Astrocyte of the spinal cord (primary cell): Measurements from ENCODE around the gene ERP27.

Experiments
- DNase-seq: peaks from one replicate; pipeline ENCODE4 v3.0.0; 2011; ENCODE audit warnings: low read depth, low spot score
- H3K4me3 ChIP-seq: 2 replicates; pipeline ENCODE4 v1.5.1; 2011; ENCODE audit warnings: low read depth, mild to moderate bottlenecking, low read length, moderate library complexity
- in situ Hi-C: cut with HindIII; loops from 2 replicates; pipeline ENCODE4 v1.10.0; 2017; ENCODE audit warnings: low sequenced_read_pairs
- TF ChIP-seq, protein P1 (sequence below): IDR thresholded peaks from 2 replicates; pipeline ENCODE4 v1.5.1; 2012; ENCODE audit warnings: low read depth, mild to moderate bottlenecking, low read length, inconsistent platforms

The ERP27 gene

GRCh38 chr12:14935031-14935430, 3.3 kb downstream of the ERP27 start:
- H3K4me3 ChIP-seq, result no peak overlapping the region
- in situ Hi-C loops, result no loop called here
- DNase-seq, result no peak
- TF ChIP-seq, protein P1, sequence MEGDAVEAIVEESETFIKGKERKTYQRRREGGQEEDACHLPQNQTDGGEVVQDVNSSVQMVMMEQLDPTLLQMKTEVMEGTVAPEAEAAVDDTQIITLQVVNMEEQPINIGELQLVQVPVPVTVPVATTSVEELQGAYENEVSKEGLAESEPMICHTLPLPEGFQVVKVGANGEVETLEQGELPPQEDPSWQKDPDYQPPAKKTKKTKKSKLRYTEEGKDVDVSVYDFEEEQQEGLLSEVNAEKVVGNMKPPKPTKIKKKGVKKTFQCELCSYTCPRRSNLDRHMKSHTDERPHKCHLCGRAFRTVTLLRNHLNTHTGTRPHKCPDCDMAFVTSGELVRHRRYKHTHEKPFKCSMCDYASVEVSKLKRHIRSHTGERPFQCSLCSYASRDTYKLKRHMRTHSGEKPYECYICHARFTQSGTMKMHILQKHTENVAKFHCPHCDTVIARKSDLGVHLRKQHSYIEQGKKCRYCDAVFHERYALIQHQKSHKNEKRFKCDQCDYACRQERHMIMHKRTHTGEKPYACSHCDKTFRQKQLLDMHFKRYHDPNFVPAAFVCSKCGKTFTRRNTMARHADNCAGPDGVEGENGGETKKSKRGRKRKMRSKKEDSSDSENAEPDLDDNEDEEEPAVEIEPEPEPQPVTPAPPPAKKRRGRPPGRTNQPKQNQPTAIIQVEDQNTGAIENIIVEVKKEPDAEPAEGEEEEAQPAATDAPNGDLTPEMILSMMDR, result no peak

GRCh38 chr12:14934511-14934910, 3.8 kb downstream of the ERP27 start:
- TF ChIP-seq, protein P1, result no peak
- no peak for DNase-seq
- H3K4me3 ChIP-seq, result no peak overlapping the region
- in situ Hi-C loops, result no loop called here

DNA sequence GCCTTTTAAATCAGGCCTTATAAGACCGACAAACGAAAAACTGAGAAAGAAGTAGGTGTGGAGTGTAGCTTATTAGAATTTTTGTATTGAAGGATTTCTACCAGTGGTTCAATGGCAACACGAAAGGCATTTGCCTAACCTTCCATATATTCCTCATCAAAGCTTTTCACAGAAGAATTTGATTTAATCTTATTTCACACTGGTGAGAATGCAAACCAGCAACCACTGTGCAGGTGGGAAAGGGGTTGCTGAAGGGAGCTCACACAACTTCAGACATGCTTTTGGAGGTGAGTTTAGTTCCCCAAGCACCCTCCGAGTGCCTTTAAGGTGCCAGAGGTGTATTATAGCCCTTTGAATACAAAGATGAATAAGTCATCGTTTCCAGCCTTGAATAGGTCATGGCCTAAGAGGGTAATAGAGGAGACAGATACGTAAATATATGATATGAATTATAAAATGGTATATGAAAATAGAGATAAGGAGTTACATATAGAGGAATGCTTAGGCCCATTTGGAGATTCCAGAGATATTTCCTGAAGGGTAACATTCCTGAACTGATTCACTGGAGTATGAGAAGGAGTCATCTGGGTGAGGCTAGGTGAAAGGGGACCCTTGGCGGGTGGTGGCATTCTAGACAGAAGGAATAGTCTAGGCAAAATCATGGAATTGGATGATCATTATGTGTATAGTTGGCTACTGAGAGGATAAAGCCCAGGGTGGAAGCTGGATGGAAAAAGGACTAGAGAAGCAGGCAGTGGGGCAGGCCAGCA, 6.4 kb downstream of the ERP27 start:
- TF ChIP-seq, protein P1, result no peak
- H3K4me3 ChIP-seq, result no peak overlapping the region
- no peak for DNase-seq
- in situ Hi-C loops, result no loop called here

DNA sequence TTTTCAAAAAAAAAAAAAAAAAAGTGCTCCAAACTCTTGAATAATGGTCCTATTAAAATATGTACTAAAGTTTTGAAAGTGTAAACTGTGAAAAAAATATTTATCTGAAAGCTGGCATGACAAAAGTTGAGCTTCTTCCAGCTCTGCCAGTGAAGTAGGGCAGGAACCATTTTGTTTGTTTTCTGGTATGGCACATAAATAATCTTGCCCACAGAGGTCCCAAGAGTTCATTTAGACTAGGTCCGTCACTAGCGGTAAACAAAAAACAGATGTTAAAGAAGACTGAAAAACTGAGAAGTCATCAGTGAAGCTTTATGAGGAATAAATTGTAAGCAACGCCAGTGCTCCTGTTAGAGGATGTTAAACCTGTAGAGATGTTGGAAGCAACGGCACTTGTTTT, 7.0 kb downstream of the ERP27 start:
- DNase-seq, result no peak
- no peak overlapping the region for H3K4me3 ChIP-seq
- in situ Hi-C loops, result no loop called here
- TF ChIP-seq, protein P1, result no peak

GRCh38 chr12:14930299-14930698, 8.0 kb downstream of the ERP27 start:
- TF ChIP-seq, protein P1, result peak; percentile 20
- DNase-seq, result peak; percentile 50
- in situ Hi-C loops, result no loop called here
- H3K4me3 ChIP-seq, result no peak overlapping the region

GRCh38 chr12:14928931-14929330, 9.4 kb downstream of the ERP27 start:
- DNase-seq, result no peak
- H3K4me3 ChIP-seq, result no peak overlapping the region
- in situ Hi-C loops, result no loop called here
- TF ChIP-seq, protein P1, result no peak
